HepG2 (cell line): ENCODE data around the gene UBAP1L. TPM values are rescaled to one million over a fixed set of nuclear protein-coding genes. Genes with fewer than 3 reads are reported as not detected.

Experiments
- FOXC1 ChIP-seq: sonication (generic); formaldehyde crosslinking; IDR thresholded peaks from 2 replicates; pipeline ENCODE4 v1.8.0; 2022; ENCODE audit warnings: mild to moderate bottlenecking, missing genetic modification reagents, borderline replicate concordance
- GATA4 ChIP-seq: sonication (generic); IDR thresholded peaks from 2 replicates; pipeline ENCODE4 v1.6.1; 2016; ENCODE audit warnings: antibody characterized with exemption, low read depth, borderline replicate concordance
- HNRNPH1 ChIP-seq: fragments of 200-400 bp; formaldehyde crosslinking; optimal IDR thresholded peaks from 2 replicates; pipeline ENCODE3; 2017; ENCODE audit warnings: mild to moderate bottlenecking, low read depth, low read length
- KDM2A ChIP-seq: sonication (generic); formaldehyde crosslinking; IDR thresholded peaks from 2 replicates; pipeline ENCODE4 v1.4.0; 2020; ENCODE audit warnings: low read depth, missing genetic modification reagents, borderline replicate concordance
- MAF1 ChIP-seq: sonication (generic); formaldehyde crosslinking; IDR thresholded peaks from 2 replicates; pipeline ENCODE4 v1.5.0; 2020; ENCODE audit warnings: missing genetic modification reagents, borderline replicate concordance
- MIER3 ChIP-seq: IDR thresholded peaks from 2 replicates; pipeline ENCODE4 v1.6.1; 2016; ENCODE audit warnings: missing compliant biosample characterization, borderline replicate concordance
- PATZ1 ChIP-seq: sonication (generic); formaldehyde crosslinking; IDR thresholded peaks from 2 replicates; pipeline ENCODE4 v1.4.0; 2020; ENCODE audit warnings: missing genetic modification reagents
- SMAD3 ChIP-seq: sonication (generic); formaldehyde crosslinking; IDR thresholded peaks from 2 replicates; pipeline ENCODE4 v1.4.0; 2020; ENCODE audit warnings: missing genetic modification reagents
- ZBTB25 ChIP-seq: IDR thresholded peaks from 2 replicates; pipeline ENCODE4 v1.6.1; 2018; ENCODE audit warnings: missing genetic modification reagents
- ZNF331 ChIP-seq: sonication (generic); formaldehyde crosslinking; IDR thresholded peaks from 2 replicates; pipeline ENCODE4 v1.4.0; 2020; ENCODE audit warnings: missing genetic modification reagents
- ZNF556 ChIP-seq: sonication (generic); formaldehyde crosslinking; IDR thresholded peaks from 2 replicates; pipeline ENCODE4 v1.4.0; 2020; ENCODE audit warnings: mild to moderate bottlenecking, missing genetic modification reagents, borderline replicate concordance
- ZNF761 ChIP-seq: sonication (generic); formaldehyde crosslinking; conservative IDR thresholded peaks from 2 replicates; pipeline ENCODE4 v1.4.0; 2020; ENCODE audit warnings: mild to moderate bottlenecking, missing genetic modification reagents
- ZNF891 ChIP-seq: sonication (generic); formaldehyde crosslinking; IDR thresholded peaks from 2 replicates; pipeline ENCODE4 v1.5.0; 2020; ENCODE audit warnings: mild to moderate bottlenecking, missing genetic modification reagents
- polyA plus RNA-seq, 8 experiments: library from polyadenylated mRNA; depleted of rRNA in 3 of 8; stranded (reverse) in 7 of 8; unstranded in 1 of 8; fragments of >200 nt; fragmentation: Illumina TruSeq in 4 of 8; extraction: Trizol in 4 of 8; gene quantifications; 2 replicates each; pipeline versions ENCODE4 v1.2.1 to v1.2.3, GENCODE V29; 2011 to 2016; ENCODE audit warnings: low read depth in 4 of 8, missing spikeins in 1 of 8, mixed read lengths in 1 of 8; ENCODE audit not compliant: insufficient read depth in 1 of 8
- total RNA-seq, 5 experiments: library from RNA; depleted of rRNA; stranded (reverse); fragments of >200 nt; fragmentation: Illumina TruSeq; extraction: Trizol; gene quantifications; 2 replicates each; pipeline ENCODE4 v1.2.3, GENCODE V29; 2016; ENCODE audit warnings: low read depth in 1 of 5
- TF ChIP-seq, protein P1 (sequence below): sonication (generic); formaldehyde crosslinking; IDR thresholded peaks from 2 replicates; pipeline ENCODE4 v1.5.0; 2020; ENCODE audit warnings: mild to moderate bottlenecking, missing genetic modification reagents, borderline replicate concordance
- TF ChIP-seq, protein P2 (sequence below): sonication (generic); formaldehyde crosslinking; IDR thresholded peaks from 2 replicates; pipeline ENCODE4 v1.4.0; 2020; ENCODE audit warnings: missing genetic modification reagents, low read depth, mild to moderate bottlenecking, borderline replicate concordance
- TF ChIP-seq, protein P3 (sequence below): sonication (generic); formaldehyde crosslinking; IDR thresholded peaks from 2 replicates; pipeline ENCODE4 v1.4.0; 2020; ENCODE audit warnings: mild to moderate bottlenecking, missing genetic modification reagents

Gene UBAP1L
- total and polyA plus RNA-seq, 2 of the 13 experiments (the other 11 are each of a cell fraction or from before 2014, with no cell fraction given) = 0.86 to 1.4 TPM

GRCh38 chr15:65054333-65055200 lies 60.4 kb downstream of the UBAP1L start (continued):
- TF ChIP-seq, protein P1, sequence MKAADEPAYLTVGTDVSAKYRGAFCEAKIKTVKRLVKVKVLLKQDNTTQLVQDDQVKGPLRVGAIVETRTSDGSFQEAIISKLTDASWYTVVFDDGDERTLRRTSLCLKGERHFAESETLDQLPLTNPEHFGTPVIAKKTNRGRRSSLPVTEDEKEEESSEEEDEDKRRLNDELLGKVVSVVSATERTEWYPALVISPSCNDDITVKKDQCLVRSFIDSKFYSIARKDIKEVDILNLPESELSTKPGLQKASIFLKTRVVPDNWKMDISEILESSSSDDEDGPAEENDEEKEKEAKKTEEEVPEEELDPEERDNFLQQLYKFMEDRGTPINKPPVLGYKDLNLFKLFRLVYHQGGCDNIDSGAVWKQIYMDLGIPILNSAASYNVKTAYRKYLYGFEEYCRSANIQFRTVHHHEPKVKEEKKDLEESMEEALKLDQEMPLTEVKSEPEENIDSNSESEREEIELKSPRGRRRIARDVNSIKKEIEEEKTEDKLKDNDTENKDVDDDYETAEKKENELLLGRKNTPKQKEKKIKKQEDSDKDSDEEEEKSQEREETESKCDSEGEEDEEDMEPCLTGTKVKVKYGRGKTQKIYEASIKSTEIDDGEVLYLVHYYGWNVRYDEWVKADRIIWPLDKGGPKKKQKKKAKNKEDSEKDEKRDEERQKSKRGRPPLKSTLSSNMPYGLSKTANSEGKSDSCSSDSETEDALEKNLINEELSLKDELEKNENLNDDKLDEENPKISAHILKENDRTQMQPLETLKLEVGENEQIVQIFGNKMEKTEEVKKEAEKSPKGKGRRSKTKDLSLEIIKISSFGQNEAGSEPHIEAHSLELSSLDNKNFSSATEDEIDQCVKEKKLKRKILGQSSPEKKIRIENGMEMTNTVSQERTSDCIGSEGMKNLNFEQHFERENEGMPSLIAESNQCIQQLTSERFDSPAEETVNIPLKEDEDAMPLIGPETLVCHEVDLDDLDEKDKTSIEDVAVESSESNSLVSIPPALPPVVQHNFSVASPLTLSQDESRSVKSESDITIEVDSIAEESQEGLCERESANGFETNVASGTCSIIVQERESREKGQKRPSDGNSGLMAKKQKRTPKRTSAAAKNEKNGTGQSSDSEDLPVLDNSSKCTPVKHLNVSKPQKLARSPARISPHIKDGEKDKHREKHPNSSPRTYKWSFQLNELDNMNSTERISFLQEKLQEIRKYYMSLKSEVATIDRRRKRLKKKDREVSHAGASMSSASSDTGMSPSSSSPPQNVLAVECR (CRISPR knock-in tag) = peak; percentile 67
- TF ChIP-seq, protein P2, sequence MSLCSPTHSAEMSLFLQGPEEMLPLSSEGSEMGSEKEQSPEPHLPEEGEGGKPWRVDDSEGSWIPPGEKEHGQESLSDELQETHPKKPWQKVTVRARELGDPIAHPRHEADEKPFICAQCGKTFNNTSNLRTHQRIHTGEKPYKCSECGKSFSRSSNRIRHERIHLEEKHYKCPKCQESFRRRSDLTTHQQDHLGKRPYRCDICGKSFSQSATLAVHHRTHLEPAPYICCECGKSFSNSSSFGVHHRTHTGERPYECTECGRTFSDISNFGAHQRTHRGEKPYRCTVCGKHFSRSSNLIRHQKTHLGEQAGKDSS (CRISPR knock-in tag) = peak; percentile 87; the same call in 1 of the 2 replicates
- TF ChIP-seq ZNF556 (CRISPR knock-in tag) (peak; percentile 70; the same call in 1 of the 2 replicates), MIER3 (CRISPR knock-in tag) (0 out of 2 replicates have a peak, but pooled peaks have one; percentile 62), ZBTB25 (CRISPR knock-in tag) (0 out of 2 replicates have a peak, but pooled peaks have one; percentile 40), ZNF331 (CRISPR knock-in tag) (peak; percentile 69; the same call in 1 of the 2 replicates), KDM2A (CRISPR knock-in tag) (peak; percentile 83), SMAD3 (CRISPR knock-in tag) (peak; percentile 73; the same call in 1 of the 2 replicates), GATA4 (no peak), MAF1 (CRISPR knock-in tag) (no peak), ZNF891 (CRISPR knock-in tag) (peak; percentile 23; the same call in 1 of the 2 replicates), FOXC1 (peak; percentile 69; the same call in 1 of the 2 replicates), HNRNPH1 (no peak), PATZ1 (peak; percentile 24; the same call in 1 of the 2 replicates), ZNF761 (CRISPR knock-in tag) (peak; percentile 79; the same call in 1 of the 2 replicates)
- TF ChIP-seq, protein P3, sequence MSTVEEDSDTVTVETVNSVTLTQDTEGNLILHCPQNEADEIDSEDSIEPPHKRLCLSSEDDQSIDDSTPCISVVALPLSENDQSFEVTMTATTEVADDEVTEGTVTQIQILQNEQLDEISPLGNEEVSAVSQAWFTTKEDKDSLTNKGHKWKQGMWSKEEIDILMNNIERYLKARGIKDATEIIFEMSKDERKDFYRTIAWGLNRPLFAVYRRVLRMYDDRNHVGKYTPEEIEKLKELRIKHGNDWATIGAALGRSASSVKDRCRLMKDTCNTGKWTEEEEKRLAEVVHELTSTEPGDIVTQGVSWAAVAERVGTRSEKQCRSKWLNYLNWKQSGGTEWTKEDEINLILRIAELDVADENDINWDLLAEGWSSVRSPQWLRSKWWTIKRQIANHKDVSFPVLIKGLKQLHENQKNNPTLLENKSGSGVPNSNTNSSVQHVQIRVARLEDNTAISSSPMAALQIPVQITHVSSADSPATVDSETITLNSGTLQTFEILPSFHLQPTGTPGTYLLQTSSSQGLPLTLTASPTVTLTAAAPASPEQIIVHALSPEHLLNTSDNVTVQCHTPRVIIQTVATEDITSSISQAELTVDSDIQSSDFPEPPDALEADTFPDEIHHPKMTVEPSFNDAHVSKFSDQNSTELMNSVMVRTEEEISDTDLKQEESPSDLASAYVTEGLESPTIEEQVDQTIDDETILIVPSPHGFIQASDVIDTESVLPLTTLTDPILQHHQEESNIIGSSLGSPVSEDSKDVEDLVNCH (CRISPR knock-in tag) = no peak
